Type B pancreatic cell (in vitro differentiated cells): ENCODE measurements around the gene COLEC12. TPM values are rescaled to one million over a fixed set of nuclear protein-coding genes. Genes with fewer than 3 reads are reported as not detected.
A peak's percentile ranks its signal among the peaks of the same experiment; 100 is the strongest.

Experiments
- DNase-seq: peaks from one replicate; pipeline ENCODE4 v3.0.0; 2021; ENCODE audit warnings: mixed read lengths; ENCODE audit not compliant: unreplicated experiment; ENCODE audit errors: extremely low spot score
- H3K27ac Mint-ChIP-seq: 2 replicates; pipeline ENCODE4 v1.8.0; 2021; ENCODE audit warnings: mild to moderate bottlenecking, mixed read lengths
- H3K27me3 Mint-ChIP-seq: 2 replicates; pipeline ENCODE4 v1.8.0; 2021; ENCODE audit warnings: mixed read lengths
- H3K36me3 Mint-ChIP-seq: 2 replicates; pipeline ENCODE4 v1.8.0; 2021; ENCODE audit warnings: mixed read lengths
- H3K4me1 Mint-ChIP-seq: one replicate; pipeline ENCODE4 v1.8.0; 2021; ENCODE audit warnings: mixed read lengths; ENCODE audit not compliant: unreplicated experiment
- H3K4me3 Mint-ChIP-seq: 2 replicates; pipeline ENCODE4 v1.8.0; 2021; ENCODE audit warnings: mild to moderate bottlenecking, mixed read lengths
- H3K9me3 Mint-ChIP-seq: 2 replicates; pipeline ENCODE4 v1.8.0; 2021; ENCODE audit warnings: mixed read lengths
- CTCF ChIP-seq: fragments of 200-600 bp; sonication (generic); conservative IDR thresholded peaks from 2 replicates; pipeline ENCODE4 v1.5.0; 2021; ENCODE audit warnings: antibody characterized with exemption, mild to moderate bottlenecking
- total RNA-seq: library from RNA; stranded (reverse); gene quantifications from 2 replicates; pipeline ENCODE4 v1.2.1, GENCODE V29; 2021; ENCODE audit warnings: low replicate concordance

The COLEC12 gene
- total RNA-seq, 1 donor from 2014 or later = 61.3 TPM

- DNase-seq = no peak
- H3K4me1 Mint-ChIP-seq = peaks cover 10% of the 10 kb centered on the region
- H3K27ac Mint-ChIP-seq = no peak overlapping the region
- H3K9me3 Mint-ChIP-seq = no peaks in the 10 kb centered on the region
- H3K4me3 Mint-ChIP-seq = no peak overlapping the region
- no peaks in the 10 kb centered on the region for H3K27me3 Mint-ChIP-seq
- no peak for TF ChIP-seq CTCF
- H3K36me3 Mint-ChIP-seq = no peaks in the 10 kb centered on the region
Measured at GRCh38 chr18:326846-327245, 173.7 kb downstream of the COLEC12 start.

- Mint-ChIP-seq H3K4me3 (no peak overlapping the region), H3K27ac (peak overlapping the region; percentile 30), H3K36me3 (peaks cover 9% of the 10 kb centered on the region), H3K9me3 (no peaks in the 10 kb centered on the region), H3K4me1 (peaks cover 18% of the 10 kb centered on the region), H3K27me3 (no peaks in the 10 kb centered on the region)
- TF ChIP-seq CTCF = no peak
- DNase-seq = no peak
Measured at GRCh38 chr18:323253-323622, 177.3 kb downstream of the COLEC12 start.

GRCh38 chr18:321865-322467 lies 178.5 kb downstream of the COLEC12 start:
- Mint-ChIP-seq H3K27ac (peak overlapping the region; percentile 78), H3K4me1 (peaks cover 18% of the 10 kb centered on the region), H3K27me3 (no peaks in the 10 kb centered on the region), H3K4me3 (no peak overlapping the region), H3K9me3 (no peaks in the 10 kb centered on the region), H3K36me3 (peaks cover 9% of the 10 kb centered on the region)
- TF ChIP-seq CTCF = no peak
- DNase-seq = no peak

- Mint-ChIP-seq H3K9me3 (no peaks in the 10 kb centered on the region), H3K36me3 (peaks cover 14% of the 10 kb centered on the region), H3K27me3 (no peaks in the 10 kb centered on the region), H3K4me1 (peaks cover 18% of the 10 kb centered on the region), H3K4me3 (no peak overlapping the region), H3K27ac (no peak overlapping the region)
- no peak for DNase-seq
- no peak for TF ChIP-seq CTCF
Measured at GRCh38 chr18:320155-320554, 180.3 kb downstream of the COLEC12 start.

GRCh38 chr18:319720-320119 lies 180.8 kb downstream of the COLEC12 start:
- Mint-ChIP-seq H3K4me1 (peaks cover 18% of the 10 kb centered on the region), H3K9me3 (no peaks in the 10 kb centered on the region), H3K27ac (no peak overlapping the region), H3K4me3 (no peak overlapping the region), H3K36me3 (peaks cover 14% of the 10 kb centered on the region), H3K27me3 (no peaks in the 10 kb centered on the region)
- DNase-seq = no peak
- TF ChIP-seq CTCF = no peak
